Measurements from ENCODE around the gene SMIM43.

DNA sequence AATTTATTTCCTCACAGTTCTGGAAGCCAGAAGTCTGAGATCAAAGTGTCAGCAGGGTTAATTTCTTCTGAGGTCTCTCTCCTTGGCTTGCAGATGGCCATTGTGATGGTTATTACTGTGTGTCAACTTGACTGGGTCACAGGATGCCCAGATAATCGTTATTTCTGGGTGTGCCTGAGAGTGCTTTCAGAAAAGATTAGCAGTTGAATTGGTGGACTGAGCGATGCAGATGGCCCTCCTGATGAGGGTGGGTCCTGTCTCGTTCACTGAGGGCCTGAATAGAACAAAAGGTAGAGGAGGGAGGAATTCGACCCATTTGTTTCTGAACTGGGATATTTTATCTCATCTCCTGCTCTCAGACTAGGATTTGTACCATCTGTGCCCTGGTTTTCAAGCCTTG, 15.7 kb downstream of the SMIM43 start:
- TF ChIP-seq, protein P1, sequence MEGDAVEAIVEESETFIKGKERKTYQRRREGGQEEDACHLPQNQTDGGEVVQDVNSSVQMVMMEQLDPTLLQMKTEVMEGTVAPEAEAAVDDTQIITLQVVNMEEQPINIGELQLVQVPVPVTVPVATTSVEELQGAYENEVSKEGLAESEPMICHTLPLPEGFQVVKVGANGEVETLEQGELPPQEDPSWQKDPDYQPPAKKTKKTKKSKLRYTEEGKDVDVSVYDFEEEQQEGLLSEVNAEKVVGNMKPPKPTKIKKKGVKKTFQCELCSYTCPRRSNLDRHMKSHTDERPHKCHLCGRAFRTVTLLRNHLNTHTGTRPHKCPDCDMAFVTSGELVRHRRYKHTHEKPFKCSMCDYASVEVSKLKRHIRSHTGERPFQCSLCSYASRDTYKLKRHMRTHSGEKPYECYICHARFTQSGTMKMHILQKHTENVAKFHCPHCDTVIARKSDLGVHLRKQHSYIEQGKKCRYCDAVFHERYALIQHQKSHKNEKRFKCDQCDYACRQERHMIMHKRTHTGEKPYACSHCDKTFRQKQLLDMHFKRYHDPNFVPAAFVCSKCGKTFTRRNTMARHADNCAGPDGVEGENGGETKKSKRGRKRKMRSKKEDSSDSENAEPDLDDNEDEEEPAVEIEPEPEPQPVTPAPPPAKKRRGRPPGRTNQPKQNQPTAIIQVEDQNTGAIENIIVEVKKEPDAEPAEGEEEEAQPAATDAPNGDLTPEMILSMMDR (conservative IDR thresholded peaks at IDR 0.05; ENCODE audit: low read depth, low read length) = no peak
- no peak for TF ChIP-seq EZH2 (IDR thresholded peaks at IDR 0.05; ENCODE audit: borderline replicate concordance, low read depth, low read length, poor library complexity, severe bottlenecking)

All from A673 (cell line).